ENCODE data around the gene TOR4A. TPM values are rescaled to one million over a fixed set of nuclear protein-coding genes. Genes with fewer than 3 reads are reported as not detected.
A peak's percentile ranks its signal among the peaks of the same experiment; 100 is the strongest.

TOR4A gene
- total and polyA plus RNA-seq, 9 donors, result 0.85 to 16.3 (median 8.2) TPM

GRCh38 chr9:137253717-137254623 is 23.6 kb upstream of the TOR4A start:
- Histone ChIP-seq H3K27me3 (no peaks in the 10 kb centered on the region), H3K36me3 (no peaks in the 10 kb centered on the region), H3K4me3 (peak overlapping the region; percentile 71), H3K9me3 (no peaks in the 10 kb centered on the region), H3K4me1 (ENCODE audit: insufficient read depth) (peaks cover 15% of the 10 kb centered on the region), H3K27ac (no peak overlapping the region)
- TF ChIP-seq POLR2A (IDR thresholded peaks at IDR 0.05), result no peak
- no peak for TF ChIP-seq EP300 (IDR thresholded peaks at IDR 0.05)
- no peak for TF ChIP-seq CTCF (IDR thresholded peaks at IDR 0.05)
- 44 to 49% (median 44%) methylated on average over 20 to 21 of the region's 21 CpGs for WGBS, 3 donors
- intact Hi-C loops (cut with DNase I), result no loop called here
- DNase-seq, result no peak

GRCh38 chr9:137254624-137255447 is 22.7 kb upstream of the TOR4A start, which contains the start of gene NELFB:
NELFB (plus strand) TSS chr9:137255327.
- Histone ChIP-seq H3K27me3 (no peaks in the 10 kb centered on the region), H3K9me3 (no peaks in the 10 kb centered on the region), H3K4me3 (peak within 1 kb of the TSS; percentile 71), H3K27ac (peak within 1 kb of the TSS; percentile 11 to 44), H3K4me1 (ENCODE audit: insufficient read depth) (peaks cover 15% of the 10 kb centered on the region), H3K36me3 (no peaks in the 10 kb centered on the region)
- 0 to 1% (median 1%) methylated on average over 81 to 105 of the region's 105 CpGs for WGBS, 3 donors
- intact Hi-C loops (cut with DNase I), result no loop called here
- TF ChIP-seq POLR2A (IDR thresholded peaks at IDR 0.05) (peak; percentile 32), CTCF (IDR thresholded peaks at IDR 0.05) (peak in 1 of 3 donors; percentile 36), EP300 (IDR thresholded peaks at IDR 0.05) (no peak)
- peak; percentile 93 to 97 (median 96) for DNase-seq

GRCh38 chr9:137255448-137256114 is 21.9 kb upstream of the TOR4A start:
- H3K27me3 ChIP-seq, result no peaks in the 10 kb centered on the region
- peak overlapping the region; percentile 71 for H3K4me3 ChIP-seq
- intact Hi-C loops (cut with DNase I), result no loop called here
- H3K27ac ChIP-seq, result peak overlapping the region; percentile 11 to 44
- no peak for TF ChIP-seq EP300 (IDR thresholded peaks at IDR 0.05)
- TF ChIP-seq CTCF (IDR thresholded peaks at IDR 0.05), result no peak
- TF ChIP-seq POLR2A (IDR thresholded peaks at IDR 0.05), result no peak
- H3K4me1 ChIP-seq (ENCODE audit: insufficient read depth), result peaks cover 15% of the 10 kb centered on the region
- DNase-seq, result peak in 1 of 5 donors; percentile 68
- H3K9me3 ChIP-seq, result no peaks in the 10 kb centered on the region
- no peaks in the 10 kb centered on the region for H3K36me3 ChIP-seq
- WGBS, 3 donors, result 1 to 5% (median 1%) methylated on average over 38 to 51 of the region's 51 CpGs

GRCh38 chr9:137256362-137256761 is 21.2 kb upstream of the TOR4A start:
- Histone ChIP-seq H3K27me3 (no peaks in the 10 kb centered on the region), H3K4me3 (peak overlapping the region; percentile 71), H3K4me1 (ENCODE audit: insufficient read depth) (peaks cover 15% of the 10 kb centered on the region), H3K27ac (no peak overlapping the region), H3K36me3 (no peaks in the 10 kb centered on the region), H3K9me3 (no peaks in the 10 kb centered on the region)
- intact Hi-C loops (cut with DNase I), result no loop called here
- no peak for TF ChIP-seq POLR2A (IDR thresholded peaks at IDR 0.05)
- TF ChIP-seq CTCF (IDR thresholded peaks at IDR 0.05), result no peak
- TF ChIP-seq EP300 (IDR thresholded peaks at IDR 0.05), result no peak
- WGBS, 3 donors, result 70 to 81% (median 74%) methylated on average over 15 of the region's 15 CpGs
- DNase-seq, result no peak

Measured in ovary (tissue), 9 donors.